Esophagus squamous epithelium (tissue), 5 donors: ENCODE data around the gene ALDH3B1. TPM values are rescaled to one million over a fixed set of nuclear protein-coding genes. Genes with fewer than 3 reads are reported as not detected.

ENCODE experiments used
- DNase-seq: peaks from one replicate; lab custom pipeline; 2025; lab: John Stamatoyannopoulos, UW
- H3K27ac ChIP-seq, 4 donors: fragments of 200-600 bp; sonication (generic); one replicate each; pipeline ENCODE4 v1.5.1; 2016 to 2019; ENCODE audit warnings: mild to moderate bottlenecking in 1 of 4
- H3K27me3 ChIP-seq, 4 donors: fragments of 200-600 bp; sonication (generic); 1 replicate in 3 of 4; 2 replicates in 1 of 4; pipeline versions ENCODE4 v1.5.1 to v1.6.0; 2017 to 2021; ENCODE audit warnings: antibody characterized with exemption in 1 of 4
- H3K36me3 ChIP-seq, 3 donors: fragments of 200-600 bp; sonication (generic); one replicate each; pipeline ENCODE4 v1.5.1; 2016 to 2019
- H3K4me1 ChIP-seq, 3 donors: fragments of 200-600 bp; sonication (generic); one replicate each; pipeline ENCODE4 v1.5.1; 2017 to 2019
- H3K4me3 ChIP-seq, 4 donors: fragments of 200-600 bp; sonication (generic); 1 replicate in 3 of 4; 2 replicates in 1 of 4; pipeline ENCODE4 v1.5.1; 2016 to 2019; ENCODE audit warnings: mild to moderate bottlenecking in 2 of 4, moderate library complexity in 1 of 4
- H3K9me3 ChIP-seq, 3 donors: fragments of 200-600 bp; sonication (generic); one replicate each; pipeline ENCODE4 v1.5.1; 2016 to 2019
- CTCF ChIP-seq, 6 experiments: fragments of 450-650 bp in 4 of 6; fragments of 200-600 bp in 2 of 6; sonication (generic) in 2 of 6; IDR thresholded peaks; one replicate each; pipeline ENCODE4 v1.5.1; 2016 to 2019; ENCODE audit warnings: antibody characterized with exemption in 6 of 6, mild to moderate bottlenecking in 4 of 6, moderate library complexity in 4 of 6
- POLR2A ChIP-seq, 4 donors: fragments of 450-650 bp; IDR thresholded peaks; one replicate each; pipeline ENCODE4 v1.6.1; 2017; ENCODE audit warnings: antibody characterized with exemption in 4 of 4, mild to moderate bottlenecking in 4 of 4, moderate library complexity in 3 of 4
- WGBS, 2 donors: methylation state at CpG; one replicate each; pipeline ENCODE4 v1.1.5; 2018; 5-methylcytosine and 5-hydroxymethylcytosine counted together
- intact Hi-C: fragments of 100-400 bp; cut with DNase I; formaldehyde crosslinking; loops from one replicate; pipeline ENCODE4 v1.15.0; 2022
- total RNA-seq, 4 donors: library from RNA; depleted of rRNA; stranded (reverse); fragments of >200 nt; gene quantifications; one replicate each; pipeline ENCODE4 v1.1.0, GENCODE V29; 2016
- donor health status: DM: yes; HTN: yes; CAD: no.

ALDH3B1 gene
- total RNA-seq, 4 donors from 2014 or later: 1.6 to 15.7 (median 8.0) TPM

- Histone ChIP-seq H3K27ac (peak overlapping the region in 3 of 4 donors; percentile 45 to 52 (median 47)), H3K4me3 (no peak overlapping the region), H3K27me3 (no peaks in the 10 kb centered on the region), H3K9me3 (no peaks in the 10 kb centered on the region), H3K4me1 (peaks cover 31 to 70% (median 46%) of the 10 kb centered on the region in 3 donors), H3K36me3 (peaks cover 12 to 62% (median 28%) of the 10 kb centered on the region in 3 donors)
- no peak for TF ChIP-seq POLR2A (IDR thresholded peaks at IDR 0.05)
- no peak for TF ChIP-seq CTCF (IDR thresholded peaks at IDR 0.05)
- WGBS, 2 donors: no CpG with 5 or more reads among the region's 8 CpGs
- no peak for DNase-seq
- intact Hi-C loops: no loop called here
Measured at GRCh38 chr11:68043029-68043348, 32.9 kb downstream of the ALDH3B1 start.

DNA sequence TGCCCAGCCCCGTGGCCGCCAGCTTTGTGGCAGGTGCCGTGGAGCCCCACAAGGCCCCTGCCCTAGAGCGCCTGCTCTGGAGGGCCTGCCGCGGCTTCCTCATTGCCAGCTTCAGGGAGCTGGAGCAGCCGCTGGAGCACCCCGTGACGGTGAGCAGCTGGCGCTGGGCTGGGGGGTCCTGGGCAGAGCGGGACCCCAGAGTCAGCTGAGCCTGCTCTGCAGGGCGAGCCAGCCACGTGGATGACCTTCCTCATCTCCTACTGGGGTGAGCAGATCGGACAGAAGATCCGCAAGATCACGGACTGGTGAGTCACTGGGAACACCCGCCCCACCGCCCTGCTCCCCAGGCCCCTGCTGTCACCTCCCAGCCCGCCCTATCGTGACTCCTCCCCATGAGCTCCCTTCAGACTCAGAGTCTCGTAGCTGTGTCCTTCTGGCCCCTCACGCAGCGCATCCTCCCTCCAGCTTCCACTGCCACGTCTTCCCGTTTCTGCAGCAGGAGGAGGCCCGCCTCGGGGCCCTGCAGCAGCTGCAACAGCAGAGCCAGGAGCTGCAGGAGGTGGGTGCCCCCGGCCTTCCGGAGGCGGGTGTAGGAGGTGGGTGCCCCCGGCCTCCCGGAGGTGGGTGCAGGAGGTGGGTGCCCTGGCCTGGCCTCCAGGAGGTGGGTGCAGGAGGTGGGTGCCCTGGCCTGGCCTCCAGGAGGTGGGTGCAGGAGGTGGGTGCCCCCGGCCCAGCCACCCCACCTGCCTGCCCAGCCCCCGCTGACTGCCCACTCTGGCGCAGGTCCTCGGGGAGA lies 33.4 kb downstream of the ALDH3B1 start:
- no CpG with 5 or more reads among the region's 36 CpGs for WGBS, 2 donors
- DNase-seq: no peak
- H3K4me1 ChIP-seq: peaks cover 25 to 66% (median 41%) of the 10 kb centered on the region in 3 donors
- H3K27me3 ChIP-seq: no peaks in the 10 kb centered on the region
- TF ChIP-seq CTCF (IDR thresholded peaks at IDR 0.05) (no peak), POLR2A (IDR thresholded peaks at IDR 0.05) (no peak)
- peak overlapping the region in 3 of 4 donors; percentile 45 to 52 (median 47) for H3K27ac ChIP-seq
- no peak overlapping the region for H3K4me3 ChIP-seq
- H3K36me3 ChIP-seq: peaks cover 12 to 68% (median 28%) of the 10 kb centered on the region in 3 donors
- intact Hi-C loops: no loop called here
- H3K9me3 ChIP-seq: no peaks in the 10 kb centered on the region

DNA sequence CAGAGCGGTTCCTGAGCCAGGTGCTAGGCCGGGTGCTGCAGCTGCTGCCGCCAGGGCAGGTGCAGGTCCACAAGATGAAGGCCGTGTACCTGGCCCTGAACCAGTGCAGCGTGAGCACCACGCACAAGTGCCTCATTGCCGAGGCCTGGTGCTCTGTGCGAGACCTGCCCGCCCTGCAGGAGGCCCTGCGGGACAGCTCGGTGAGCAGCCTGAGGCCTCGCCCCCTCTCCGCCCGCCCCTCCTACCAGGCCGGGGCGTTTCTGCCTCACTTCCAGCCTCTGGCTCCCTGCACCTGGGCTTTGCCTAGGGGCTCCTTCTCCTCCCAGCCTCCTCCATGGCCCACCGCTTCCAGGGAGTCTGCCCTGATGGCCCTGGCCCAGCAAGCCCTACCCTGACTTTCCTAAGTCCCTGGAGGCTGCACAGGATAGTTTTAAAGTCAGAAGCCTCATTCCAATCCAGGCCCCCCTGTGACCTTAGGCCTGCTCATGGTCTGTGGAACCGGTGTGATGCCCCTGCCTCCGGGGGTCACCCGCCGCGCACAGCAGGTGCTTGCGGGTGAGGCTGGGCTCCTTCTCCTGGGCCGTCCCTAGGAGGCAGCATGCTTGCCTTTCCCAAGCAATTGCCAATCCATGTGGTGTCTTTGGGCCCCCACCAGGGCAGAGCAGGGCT lies 34.2 kb downstream of the ALDH3B1 start:
- Histone ChIP-seq H3K27ac (no peak overlapping the region), H3K4me3 (no peak overlapping the region), H3K27me3 (no peaks in the 10 kb centered on the region), H3K4me1 (peaks cover 23 to 59% (median 34%) of the 10 kb centered on the region in 3 donors), H3K9me3 (no peaks in the 10 kb centered on the region), H3K36me3 (peaks cover 19 to 75% (median 30%) of the 10 kb centered on the region in 3 donors)
- no peak for DNase-seq
- no peak for TF ChIP-seq CTCF (IDR thresholded peaks at IDR 0.05)
- no peak for TF ChIP-seq POLR2A (IDR thresholded peaks at IDR 0.05)
- 63 to 100% methylated on average over 1 to 2 of the region's 24 CpGs for WGBS, 2 donors
- intact Hi-C loops: no loop called here

DNA sequence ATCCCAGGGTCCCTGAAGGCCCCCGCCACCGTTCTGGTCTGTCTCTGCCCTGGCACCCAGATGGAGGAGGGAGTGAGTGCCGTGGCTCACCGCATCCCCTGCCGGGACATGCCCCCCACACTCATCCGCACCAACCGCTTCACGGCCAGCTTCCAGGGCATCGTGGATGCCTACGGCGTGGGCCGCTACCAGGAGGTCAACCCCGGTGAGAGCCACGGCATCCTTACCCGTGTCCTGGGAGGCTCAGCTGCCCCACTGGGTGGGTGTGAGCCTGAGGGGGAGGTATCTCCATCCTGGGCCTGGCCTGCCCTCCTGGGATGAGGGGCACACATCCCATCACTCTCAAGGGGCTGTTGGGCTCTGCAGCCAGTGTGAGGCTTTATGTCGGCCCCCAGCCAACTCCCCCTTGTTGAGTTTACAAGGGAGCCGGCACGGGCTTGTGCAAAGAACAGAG lies 34.8 kb downstream of the ALDH3B1 start:
- no peak overlapping the region for H3K4me3 ChIP-seq
- TF ChIP-seq POLR2A (IDR thresholded peaks at IDR 0.05) (no peak), CTCF (IDR thresholded peaks at IDR 0.05) (no peak)
- peaks cover 16 to 52% (median 28%) of the 10 kb centered on the region in 3 donors for H3K4me1 ChIP-seq
- WGBS, 2 donors: 93 to 100% methylated on average over 1 to 8 of the region's 18 CpGs
- H3K9me3 ChIP-seq: no peaks in the 10 kb centered on the region
- no peak for DNase-seq
- H3K27ac ChIP-seq: no peak overlapping the region
- intact Hi-C loops: no loop called here
- H3K27me3 ChIP-seq: no peaks in the 10 kb centered on the region
- H3K36me3 ChIP-seq: peaks cover 24 to 82% (median 35%) of the 10 kb centered on the region in 3 donors
